ENCODE data around the gene SAMHD1.
"Not testable (repeated sequence)": the region's sequence is repeated elsewhere in the genome, so short reads cannot be mapped to it uniquely, and the experiment has no call there.

SAMHD1 gene

GRCh38 chr20:36917943-36918342 lies 33.6 kb downstream of the SAMHD1 start:
- no peak for TF ChIP-seq EZH2 (IDR thresholded peaks at IDR 0.05; ENCODE audit: borderline replicate concordance, low read depth, low read length, severe bottlenecking)
- no peak for TF ChIP-seq CTCF (IDR thresholded peaks at IDR 0.05; ENCODE audit: borderline replicate concordance, extremely low read depth, low read length, poor library complexity, severe bottlenecking)
- H4K20me1 ChIP-seq (ENCODE audit: insufficient read depth, low read length), result no peaks in the 10 kb centered on the region
- no peak overlapping the region for H2AFZ ChIP-seq (ENCODE audit: low read depth, low read length)
- no peak overlapping the region for H3K4me3 ChIP-seq (ENCODE audit: low read depth in 1 of 2, low read length in 2 of 2)
- H3K27ac ChIP-seq (ENCODE audit: low read length), result no peak overlapping the region
- no peaks in the 10 kb centered on the region for H3K36me3 ChIP-seq (ENCODE audit: insufficient read depth, low read length)
- no peaks in the 10 kb centered on the region for H3K79me2 ChIP-seq (ENCODE audit: insufficient read depth, low read length)
- H3K4me2 ChIP-seq (ENCODE audit: insufficient read depth, low read length), result no peak overlapping the region
- ATAC-seq (ENCODE audit: insufficient read depth, low read depth) (no peak), DNase-seq (no peak)
- no peak overlapping the region for H3K9ac ChIP-seq (ENCODE audit: low read depth, low read length)
- no peaks in the 10 kb centered on the region for H3K4me1 ChIP-seq (ENCODE audit: insufficient read depth, low read length)
- H3K9me3 ChIP-seq (ENCODE audit: insufficient read depth, low read length, severe bottlenecking), result no peaks in the 10 kb centered on the region
- no peaks in the 10 kb centered on the region for H3K27me3 ChIP-seq (ENCODE audit: insufficient read depth, low read length, poor library complexity)

- DNase-seq (no peak), ATAC-seq (ENCODE audit: insufficient read depth, low read depth) (no peak)
- Histone ChIP-seq H2AFZ (ENCODE audit: low read depth, low read length) (no peak overlapping the region), H3K27ac (ENCODE audit: low read length) (no peak overlapping the region), H4K20me1 (ENCODE audit: insufficient read depth, low read length) (no peaks in the 10 kb centered on the region), H3K79me2 (ENCODE audit: insufficient read depth, low read length) (no peaks in the 10 kb centered on the region), H3K27me3 (ENCODE audit: insufficient read depth, low read length, poor library complexity) (no peaks in the 10 kb centered on the region), H3K4me1 (ENCODE audit: insufficient read depth, low read length) (no peaks in the 10 kb centered on the region), H3K36me3 (ENCODE audit: insufficient read depth, low read length) (no peaks in the 10 kb centered on the region), H3K4me2 (ENCODE audit: insufficient read depth, low read length) (no peak overlapping the region), H3K9me3 (ENCODE audit: insufficient read depth, low read length, severe bottlenecking) (no peaks in the 10 kb centered on the region), H3K9ac (ENCODE audit: low read depth, low read length) (no peak overlapping the region), H3K4me3 (ENCODE audit: low read depth in 1 of 2, low read length in 2 of 2) (no peak overlapping the region)
- TF ChIP-seq CTCF (IDR thresholded peaks at IDR 0.05; ENCODE audit: borderline replicate concordance, extremely low read depth, low read length, poor library complexity, severe bottlenecking) (no peak), EZH2 (IDR thresholded peaks at IDR 0.05; ENCODE audit: borderline replicate concordance, low read depth, low read length, severe bottlenecking) (no peak)
Observed at GRCh38 chr20:36917240-36917639, 34.3 kb downstream of the SAMHD1 start.

- ATAC-seq (ENCODE audit: insufficient read depth, low read depth) (no peak), DNase-seq (no peak)
- Histone ChIP-seq H3K79me2 (ENCODE audit: insufficient read depth, low read length) (no peaks in the 10 kb centered on the region), H3K9ac (ENCODE audit: low read depth, low read length) (no peak overlapping the region), H3K27ac (ENCODE audit: low read length) (no peak overlapping the region), H3K27me3 (ENCODE audit: insufficient read depth, low read length, poor library complexity) (no peaks in the 10 kb centered on the region), H3K4me2 (ENCODE audit: insufficient read depth, low read length) (no peak overlapping the region), H2AFZ (ENCODE audit: low read depth, low read length) (no peak overlapping the region), H3K9me3 (ENCODE audit: insufficient read depth, low read length, severe bottlenecking) (no peaks in the 10 kb centered on the region), H4K20me1 (ENCODE audit: insufficient read depth, low read length) (no peaks in the 10 kb centered on the region), H3K4me3 (ENCODE audit: low read depth in 1 of 2, low read length in 2 of 2) (no peak overlapping the region), H3K36me3 (ENCODE audit: insufficient read depth, low read length) (no peaks in the 10 kb centered on the region), H3K4me1 (ENCODE audit: insufficient read depth, low read length) (no peaks in the 10 kb centered on the region)
- TF ChIP-seq CTCF (IDR thresholded peaks at IDR 0.05; ENCODE audit: borderline replicate concordance, extremely low read depth, low read length, poor library complexity, severe bottlenecking), result no peak
- TF ChIP-seq EZH2 (IDR thresholded peaks at IDR 0.05; ENCODE audit: borderline replicate concordance, low read depth, low read length, severe bottlenecking), result no peak
Observed at GRCh38 chr20:36916199-36916598, 35.3 kb downstream of the SAMHD1 start.

GRCh38 chr20:36908603-36909002 lies 42.9 kb downstream of the SAMHD1 start:
- no peak for TF ChIP-seq EZH2 (IDR thresholded peaks at IDR 0.05; ENCODE audit: borderline replicate concordance, low read depth, low read length, severe bottlenecking)
- no peak for TF ChIP-seq CTCF (IDR thresholded peaks at IDR 0.05; ENCODE audit: borderline replicate concordance, extremely low read depth, low read length, poor library complexity, severe bottlenecking)
- no peaks in the 10 kb centered on the region for H3K4me1 ChIP-seq (ENCODE audit: insufficient read depth, low read length)
- no peaks in the 10 kb centered on the region for H3K27me3 ChIP-seq (ENCODE audit: insufficient read depth, low read length, poor library complexity)
- ATAC-seq (ENCODE audit: insufficient read depth, low read depth), result no peak
- DNase-seq, result no peak
- no peak overlapping the region for H2AFZ ChIP-seq (ENCODE audit: low read depth, low read length)
- no peak overlapping the region for H3K4me2 ChIP-seq (ENCODE audit: insufficient read depth, low read length)
- no peaks in the 10 kb centered on the region for H3K9me3 ChIP-seq (ENCODE audit: insufficient read depth, low read length, severe bottlenecking)
- no peaks in the 10 kb centered on the region for H4K20me1 ChIP-seq (ENCODE audit: insufficient read depth, low read length)
- H3K9ac ChIP-seq (ENCODE audit: low read depth, low read length), result no peak overlapping the region
- H3K4me3 ChIP-seq (ENCODE audit: low read depth in 1 of 2, low read length in 2 of 2), result no peak overlapping the region
- no peak overlapping the region for H3K27ac ChIP-seq (ENCODE audit: low read length)
- no peaks in the 10 kb centered on the region for H3K79me2 ChIP-seq (ENCODE audit: insufficient read depth, low read length)
- H3K36me3 ChIP-seq (ENCODE audit: insufficient read depth, low read length), result no peaks in the 10 kb centered on the region

- not testable (repeated sequence) for H2AFZ ChIP-seq (ENCODE audit: low read depth, low read length); H3K4me2 ChIP-seq (ENCODE audit: insufficient read depth, low read length); H3K4me1 ChIP-seq (ENCODE audit: insufficient read depth, low read length); DNase-seq; ATAC-seq (ENCODE audit: insufficient read depth, low read depth); H4K20me1 ChIP-seq (ENCODE audit: insufficient read depth, low read length); H3K27ac ChIP-seq (ENCODE audit: low read length); H3K27me3 ChIP-seq (ENCODE audit: insufficient read depth, low read length, poor library complexity); H3K9ac ChIP-seq (ENCODE audit: low read depth, low read length); H3K79me2 ChIP-seq (ENCODE audit: insufficient read depth, low read length); H3K4me3 ChIP-seq (ENCODE audit: low read depth in 1 of 2, low read length in 2 of 2); H3K9me3 ChIP-seq (ENCODE audit: insufficient read depth, low read length, severe bottlenecking); H3K36me3 ChIP-seq (ENCODE audit: insufficient read depth, low read length)
Observed at GRCh38 chr20:36906086-36906485, 45.4 kb downstream of the SAMHD1 start.

Measured in DND-41 (cell line).